SK-N-SH treated with all-trans-retinoic acid at 6 μM for 48 hours (cell line): ENCODE results near the gene TINAGL1.
A peak's percentile ranks its signal among the peaks of the same experiment; 100 is the strongest.

Experiments used
- RARB ChIP-seq: fragments of 250-450 bp; sonication (Bioruptor Pico); IDR thresholded peaks from 2 replicates; pipeline ENCODE4 v1.8.0; 2021; ENCODE audit warnings: mild to moderate bottlenecking, moderate library complexity
- SNAI2 ChIP-seq: fragments of 250-450 bp; sonication (Bioruptor Pico); IDR thresholded peaks from 2 replicates; pipeline ENCODE4 v1.5.0; 2020; ENCODE audit warnings: mild to moderate bottlenecking, moderate library complexity
- TCF4 ChIP-seq: fragments of 250-450 bp; sonication (Bioruptor Pico); IDR thresholded peaks from 2 replicates; pipeline ENCODE4 v1.8.0; 2021; ENCODE audit warnings: mild to moderate bottlenecking, moderate library complexity, borderline replicate concordance
- TOX ChIP-seq: fragments of 250-450 bp; sonication (Bioruptor Pico); IDR thresholded peaks from 2 replicates; pipeline ENCODE4 v1.8.0; 2021; ENCODE audit warnings: mild to moderate bottlenecking, moderate library complexity, borderline replicate concordance
- ZFP30 ChIP-seq: fragments of 450-650 bp; formaldehyde crosslinking; IDR thresholded peaks from 2 replicates; pipeline ENCODE4 v1.5.0; 2022; ENCODE audit warnings: mild to moderate bottlenecking, moderate library complexity
- TF ChIP-seq, protein P1 (sequence below): fragments of 250-450 bp; sonication (Bioruptor Pico); IDR thresholded peaks from 2 replicates; pipeline ENCODE4 v1.8.0; 2020; ENCODE audit warnings: mild to moderate bottlenecking, moderate library complexity, borderline replicate concordance

DNA sequence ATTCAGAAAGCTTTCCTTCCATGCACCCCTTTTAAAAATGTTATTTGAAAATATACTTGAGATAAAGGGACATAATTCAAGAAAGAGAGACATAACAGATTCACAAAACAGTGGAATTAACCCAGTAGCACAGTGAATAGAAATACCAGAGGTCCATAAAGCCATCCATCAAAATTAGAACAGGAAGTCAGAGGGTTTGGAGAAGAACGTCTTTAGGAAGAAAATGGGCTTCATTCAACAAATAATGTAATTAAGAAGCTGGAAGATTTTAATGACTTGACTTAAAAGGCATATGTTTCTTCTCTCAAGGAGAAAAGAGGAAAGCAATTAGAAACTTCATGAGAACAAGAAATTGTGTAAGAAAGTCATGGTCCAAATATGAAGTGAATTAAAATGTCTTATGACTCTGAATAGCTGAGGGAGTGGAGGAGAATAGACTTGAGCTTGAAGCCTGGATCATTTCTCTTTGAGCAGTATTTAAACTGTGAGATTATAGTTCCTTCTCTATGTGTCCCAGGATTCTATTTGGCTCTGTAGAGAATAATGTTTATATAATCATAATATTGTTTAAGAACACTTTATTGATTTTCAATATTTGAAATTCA lies 33.3 kb downstream of the TINAGL1 start:
- TF ChIP-seq SNAI2 (CRISPR knock-in tag) (no peak), TCF4 (peak; percentile 63), ZFP30 (no peak), RARB (no peak), TOX (CRISPR knock-in tag) (no peak)
- TF ChIP-seq, protein P1, sequence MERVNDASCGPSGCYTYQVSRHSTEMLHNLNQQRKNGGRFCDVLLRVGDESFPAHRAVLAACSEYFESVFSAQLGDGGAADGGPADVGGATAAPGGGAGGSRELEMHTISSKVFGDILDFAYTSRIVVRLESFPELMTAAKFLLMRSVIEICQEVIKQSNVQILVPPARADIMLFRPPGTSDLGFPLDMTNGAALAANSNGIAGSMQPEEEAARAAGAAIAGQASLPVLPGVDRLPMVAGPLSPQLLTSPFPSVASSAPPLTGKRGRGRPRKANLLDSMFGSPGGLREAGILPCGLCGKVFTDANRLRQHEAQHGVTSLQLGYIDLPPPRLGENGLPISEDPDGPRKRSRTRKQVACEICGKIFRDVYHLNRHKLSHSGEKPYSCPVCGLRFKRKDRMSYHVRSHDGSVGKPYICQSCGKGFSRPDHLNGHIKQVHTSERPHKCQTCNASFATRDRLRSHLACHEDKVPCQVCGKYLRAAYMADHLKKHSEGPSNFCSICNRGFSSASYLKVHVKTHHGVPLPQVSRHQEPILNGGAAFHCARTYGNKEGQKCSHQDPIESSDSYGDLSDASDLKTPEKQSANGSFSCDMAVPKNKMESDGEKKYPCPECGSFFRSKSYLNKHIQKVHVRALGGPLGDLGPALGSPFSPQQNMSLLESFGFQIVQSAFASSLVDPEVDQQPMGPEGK (CRISPR knock-in tag): peak; percentile 91
